HepG2 (cell line): ENCODE measurements around the gene PSIP1. TPM values are rescaled to one million over a fixed set of nuclear protein-coding genes. Genes with fewer than 3 reads are reported as not detected.

Source experiments
- BATF2 ChIP-seq: sonication (generic); formaldehyde crosslinking; IDR thresholded peaks from 2 replicates; pipeline ENCODE4 v1.8.0; 2022; ENCODE audit warnings: mild to moderate bottlenecking, missing genetic modification reagents, moderate library complexity
- CCDC6 ChIP-seq: sonication (generic); formaldehyde crosslinking; IDR thresholded peaks from 2 replicates; pipeline ENCODE4 v1.8.1; 2022; ENCODE audit warnings: mild to moderate bottlenecking, missing genetic modification reagents, moderate library complexity
- GFI1 ChIP-seq: sonication (generic); formaldehyde crosslinking; IDR thresholded peaks from 2 replicates; pipeline ENCODE4 v1.5.0; 2020; ENCODE audit warnings: missing genetic modification reagents, mild to moderate bottlenecking, borderline replicate concordance
- GMEB2 ChIP-seq: IDR thresholded peaks from 2 replicates; pipeline ENCODE4 v1.6.1; 2016; ENCODE audit warnings: missing biosample characterization, missing genetic modification reagents, low read depth
- LCORL ChIP-seq, 2 experiments: fragments of 450-650 bp in 1 of 2; sonication (generic) in 1 of 2; formaldehyde crosslinking in 1 of 2; IDR thresholded peaks; 2 replicates each; pipeline versions ENCODE4 v1.5.0 to v1.6.1; 2017 to 2020; ENCODE audit warnings: antibody characterized with exemption in 1 of 2, missing genetic modification reagents in 1 of 2
- MATR3 ChIP-seq: sonication (generic); formaldehyde crosslinking; IDR thresholded peaks from 2 replicates; pipeline ENCODE4 v1.4.0; 2020; ENCODE audit warnings: missing genetic modification reagents
- MAZ ChIP-seq, 2 experiments: sonication (generic) in 1 of 2; formaldehyde crosslinking in 1 of 2; IDR thresholded peaks; 2 replicates each; pipeline versions ENCODE4 v1.5.0 to v1.6.1; 2012 to 2020; ENCODE audit warnings: low read depth in 2 of 2, mild to moderate bottlenecking in 2 of 2, borderline replicate concordance in 1 of 2, improper control_type of control experiment in 1 of 2, low read length in 1 of 2, missing genetic modification reagents in 1 of 2, moderate library complexity in 1 of 2
- NCOR1 ChIP-seq: fragments of 200-600 bp; sonication (generic); IDR thresholded peaks from 2 replicates; pipeline ENCODE4 v1.7.0; 2017; ENCODE audit warnings: antibody characterized with exemption, low read length, borderline replicate concordance
- NR2C2 ChIP-seq: sonication (generic); formaldehyde crosslinking; IDR thresholded peaks from 2 replicates; pipeline ENCODE4 v1.4.0; 2020; ENCODE audit warnings: missing genetic modification reagents, mild to moderate bottlenecking, moderate library complexity, borderline replicate concordance
- POGZ ChIP-seq: sonication (generic); formaldehyde crosslinking; IDR thresholded peaks from 2 replicates; pipeline ENCODE4 v1.4.0; 2020; ENCODE audit warnings: mild to moderate bottlenecking, missing genetic modification reagents
- RBM22 ChIP-seq: fragments of 200-400 bp; formaldehyde crosslinking; optimal IDR thresholded peaks from 2 replicates; pipeline ENCODE3; 2017; ENCODE audit warnings: mild to moderate bottlenecking, low read length, moderate library complexity
- REXO4 ChIP-seq: sonication (generic); formaldehyde crosslinking; IDR thresholded peaks from 2 replicates; pipeline ENCODE4 v1.8.0; 2022; ENCODE audit warnings: missing genetic modification reagents, mild to moderate bottlenecking, borderline replicate concordance
- SIX4 ChIP-seq: sonication (generic); formaldehyde crosslinking; IDR thresholded peaks from 2 replicates; pipeline ENCODE4 v1.4.0; 2020; ENCODE audit warnings: missing genetic modification reagents
- SOX13 ChIP-seq, 3 experiments: fragments of 450-650 bp in 1 of 3; sonication (generic) in 1 of 3; formaldehyde crosslinking in 1 of 3; IDR thresholded peaks in 2 of 3; conservative IDR thresholded peaks in 1 of 3; 2 replicates each; pipeline versions ENCODE4 v1.5.0 to v1.6.1; 2016 to 2020; ENCODE audit warnings: antibody characterized with exemption in 1 of 3, mild to moderate bottlenecking in 1 of 3, missing compliant biosample characterization in 1 of 3, missing genetic modification reagents in 1 of 3, moderate library complexity in 1 of 3
- SOX5 ChIP-seq: IDR thresholded peaks from 2 replicates; pipeline ENCODE4 v1.6.1; 2016; ENCODE audit warnings: borderline replicate concordance
- SRSF9 ChIP-seq: fragments of 200-400 bp; formaldehyde crosslinking; IDR thresholded peaks from 2 replicates; pipeline ENCODE4 v1.6.1; 2018; ENCODE audit warnings: borderline replicate concordance, mild to moderate bottlenecking, low read depth, low read length; ENCODE audit not compliant: insufficient read depth, poor library complexity, severe bottlenecking
- ZBTB8A ChIP-seq: sonication (generic); formaldehyde crosslinking; IDR thresholded peaks from 2 replicates; pipeline ENCODE4 v1.4.0; 2020; ENCODE audit warnings: mild to moderate bottlenecking, low read depth, missing genetic modification reagents, borderline replicate concordance
- ZMYM3 ChIP-seq: sonication (generic); formaldehyde crosslinking; IDR thresholded peaks from 2 replicates; pipeline ENCODE4 v1.5.1; 2020; ENCODE audit warnings: mild to moderate bottlenecking, missing genetic modification reagents
- ZNF143 ChIP-seq: sonication (generic); formaldehyde crosslinking; IDR thresholded peaks from 2 replicates; pipeline ENCODE4 v1.4.0; 2020; ENCODE audit warnings: missing genetic modification reagents
- ZNF331 ChIP-seq: sonication (generic); formaldehyde crosslinking; IDR thresholded peaks from 2 replicates; pipeline ENCODE4 v1.4.0; 2020; ENCODE audit warnings: missing genetic modification reagents
- ZNF333 ChIP-seq: sonication (generic); formaldehyde crosslinking; IDR thresholded peaks from 2 replicates; pipeline ENCODE4 v1.4.0; 2020; ENCODE audit warnings: mild to moderate bottlenecking, missing genetic modification reagents, borderline replicate concordance
- ZNF337 ChIP-seq: sonication (generic); formaldehyde crosslinking; IDR thresholded peaks from 2 replicates; pipeline ENCODE4 v1.5.1; 2020; ENCODE audit warnings: missing genetic modification reagents, low read depth, mild to moderate bottlenecking, borderline replicate concordance
- ZNF468 ChIP-seq: sonication (generic); formaldehyde crosslinking; IDR thresholded peaks from 2 replicates; pipeline ENCODE4 v1.8.0; 2022; ENCODE audit warnings: mild to moderate bottlenecking, moderate library complexity, missing genetic modification reagents
- ZNF720 ChIP-seq: sonication (generic); formaldehyde crosslinking; IDR thresholded peaks from 2 replicates; pipeline ENCODE4 v1.4.0; 2020; ENCODE audit warnings: missing genetic modification reagents
- ZNF790 ChIP-seq: sonication (generic); formaldehyde crosslinking; IDR thresholded peaks from 2 replicates; pipeline ENCODE4 v1.8.0; 2022; ENCODE audit warnings: missing genetic modification reagents, mild to moderate bottlenecking, borderline replicate concordance
- ZNF891 ChIP-seq: sonication (generic); formaldehyde crosslinking; IDR thresholded peaks from 2 replicates; pipeline ENCODE4 v1.5.0; 2020; ENCODE audit warnings: mild to moderate bottlenecking, missing genetic modification reagents
- polyA plus RNA-seq, 8 experiments: library from polyadenylated mRNA; depleted of rRNA in 3 of 8; stranded (reverse) in 7 of 8; unstranded in 1 of 8; fragments of >200 nt; fragmentation: Illumina TruSeq in 4 of 8; extraction: Trizol in 4 of 8; gene quantifications; 2 replicates each; pipeline versions ENCODE4 v1.2.1 to v1.2.3, GENCODE V29; 2011 to 2016; ENCODE audit warnings: low read depth in 4 of 8, missing spikeins in 1 of 8, mixed read lengths in 1 of 8; ENCODE audit not compliant: insufficient read depth in 1 of 8
- total RNA-seq, 5 experiments: library from RNA; depleted of rRNA; stranded (reverse); fragments of >200 nt; fragmentation: Illumina TruSeq; extraction: Trizol; gene quantifications; 2 replicates each; pipeline ENCODE4 v1.2.3, GENCODE V29; 2016; ENCODE audit warnings: low read depth in 1 of 5

Gene PSIP1
- total and polyA plus RNA-seq, 2 of the 13 experiments (the other 11 are each of a cell fraction or from before 2014, with no cell fraction given) = 12.6 to 46.4 TPM

DNA sequence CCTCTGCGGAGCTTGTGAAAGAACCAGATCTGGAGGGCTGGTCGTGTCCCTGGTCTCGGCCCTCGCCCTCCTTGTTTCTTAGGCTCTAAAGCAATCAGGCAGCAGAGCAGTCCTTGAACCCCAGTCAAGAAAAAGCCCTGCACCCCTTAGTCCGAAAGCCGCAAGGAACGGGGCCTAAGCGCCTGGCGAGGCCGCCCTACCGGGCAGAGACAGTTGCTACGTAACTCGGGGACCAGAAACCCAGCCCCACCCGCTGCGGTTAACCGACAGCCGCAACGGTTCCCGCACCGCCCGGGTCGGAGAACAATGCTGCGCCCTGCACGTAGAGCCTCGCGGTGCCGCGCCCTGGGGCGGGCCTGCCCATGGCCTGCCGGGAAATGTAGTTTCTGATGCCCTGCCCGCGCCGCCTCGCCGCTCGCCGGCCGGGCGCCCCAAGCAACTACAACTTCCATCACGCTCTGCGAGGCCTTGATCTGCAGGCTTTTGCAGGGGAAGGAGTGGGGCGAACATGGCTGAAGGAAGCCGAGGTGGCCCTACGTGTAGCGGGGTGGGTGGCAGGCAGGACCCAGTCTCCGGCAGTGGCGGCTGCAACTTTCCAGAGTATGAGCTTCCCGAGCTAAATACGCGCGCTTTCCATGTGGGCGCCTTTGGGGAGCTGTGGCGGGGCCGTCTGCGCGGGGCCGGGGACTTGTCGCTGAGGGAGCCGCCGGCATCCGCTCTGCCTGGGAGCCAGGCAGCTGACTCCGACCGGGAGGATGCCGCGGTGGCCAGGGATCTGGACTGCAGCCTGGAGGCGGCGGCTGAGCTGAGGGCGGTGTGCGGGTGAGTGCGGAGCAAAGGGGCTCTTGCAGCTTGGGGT lies 88.2 kb downstream of the PSIP1 start, which contains the start of gene SNAPC3 (continued):
- TF ChIP-seq GFI1 = peak; percentile 52; the same call in 1 of the 2 replicates
- TF ChIP-seq SRSF9 = no peak
- no peak for TF ChIP-seq NCOR1
- TF ChIP-seq ZNF891 (CRISPR knock-in tag) = peak; percentile 77; the same call in 1 of the 2 replicates
- peak; percentile 89; the same call in 1 of the 2 replicates for TF ChIP-seq ZNF337 (CRISPR knock-in tag)
- TF ChIP-seq MAZ (IDR thresholded peaks at IDR 0.05; ENCODE audit: borderline replicate concordance, low read depth, low read length) = peak; percentile 70; the same call in 1 of the 2 replicates
- peak; percentile 90 for TF ChIP-seq MAZ (CRISPR knock-in tag; IDR thresholded peaks at IDR 0.05; ENCODE audit: low read depth)
- no peak for TF ChIP-seq ZNF720
- 0 out of 2 replicates have a peak, but pooled peaks have one; percentile 30 for TF ChIP-seq CCDC6
- TF ChIP-seq POGZ (CRISPR knock-in tag) = peak; percentile 91
- peak; percentile 96 for TF ChIP-seq NR2C2 (CRISPR knock-in tag)
- no peak for TF ChIP-seq REXO4
- TF ChIP-seq SOX5 (CRISPR knock-in tag) = peak; percentile 94
- TF ChIP-seq LCORL (IDR thresholded peaks at IDR 0.05) = no peak
- peak; percentile 58; the same call in 1 of the 2 replicates for TF ChIP-seq LCORL (CRISPR knock-in tag; IDR thresholded peaks at IDR 0.05)
- no peak; the same call in 1 of the 2 replicates for TF ChIP-seq ZNF468 (CRISPR knock-in tag)
- TF ChIP-seq SOX13 (IDR thresholded peaks at IDR 0.05) = 0 out of 2 replicates have a peak, but pooled peaks have one; percentile 17
- peak in 1 of 2 experiments; percentile 95; a peak in 2 of 4 replicates for TF ChIP-seq SOX13 (CRISPR knock-in tag; conservative IDR thresholded peaks at IDR 0.05 in 1 of 2, IDR thresholded peaks at IDR 0.05 in 1 of 2)
- no peak for TF ChIP-seq ZNF333 (CRISPR knock-in tag)
- peak; percentile 56; the same call in 1 of the 2 replicates for TF ChIP-seq ZNF331 (CRISPR knock-in tag)
- TF ChIP-seq RBM22 = no peak
- peak; percentile 89 for TF ChIP-seq GMEB2
- peak; percentile 42; the same call in 1 of the 2 replicates for TF ChIP-seq SIX4
- 0 out of 2 replicates have a peak, but pooled peaks have one; percentile 73 for TF ChIP-seq ZNF790 (CRISPR knock-in tag)
- peak; percentile 40; the same call in 1 of the 2 replicates for TF ChIP-seq ZMYM3 (CRISPR knock-in tag)
- TF ChIP-seq MATR3 (CRISPR knock-in tag) = no peak
- TF ChIP-seq ZNF143 (CRISPR knock-in tag) = peak; percentile 100
- TF ChIP-seq BATF2 (CRISPR knock-in tag) = no peak
- peak; percentile 86; the same call in 1 of the 2 replicates for TF ChIP-seq ZBTB8A (CRISPR knock-in tag)
